Glomerular visceral epithelial cell (primary cell): ENCODE data around the gene ZRANB3.

ENCODE experiments used
- DNase-seq: peaks from one replicate; pipeline ENCODE4 v3.0.0-alpha.2; 2016; ENCODE audit errors: extremely low spot score

The ZRANB3 gene

GRCh38 chr2:135175177-135175576 lies 355.8 kb downstream of the ZRANB3 start:
- no peak for DNase-seq

DNA sequence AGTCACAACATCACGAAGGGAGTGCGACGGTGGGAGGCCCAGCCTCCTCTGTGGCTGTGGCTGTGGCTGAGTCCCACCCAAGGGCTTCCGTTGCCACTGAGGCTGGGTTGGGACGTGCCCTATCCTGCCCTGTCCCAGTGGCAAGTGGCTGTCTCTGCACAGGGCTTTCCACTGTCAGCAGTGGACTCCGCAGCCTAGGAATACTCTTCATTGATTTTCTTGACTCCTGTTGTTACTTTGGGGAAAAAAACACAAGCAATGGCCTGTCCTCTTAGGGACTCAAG lies 356.3 kb downstream of the ZRANB3 start:
- DNase-seq = no peak

DNA sequence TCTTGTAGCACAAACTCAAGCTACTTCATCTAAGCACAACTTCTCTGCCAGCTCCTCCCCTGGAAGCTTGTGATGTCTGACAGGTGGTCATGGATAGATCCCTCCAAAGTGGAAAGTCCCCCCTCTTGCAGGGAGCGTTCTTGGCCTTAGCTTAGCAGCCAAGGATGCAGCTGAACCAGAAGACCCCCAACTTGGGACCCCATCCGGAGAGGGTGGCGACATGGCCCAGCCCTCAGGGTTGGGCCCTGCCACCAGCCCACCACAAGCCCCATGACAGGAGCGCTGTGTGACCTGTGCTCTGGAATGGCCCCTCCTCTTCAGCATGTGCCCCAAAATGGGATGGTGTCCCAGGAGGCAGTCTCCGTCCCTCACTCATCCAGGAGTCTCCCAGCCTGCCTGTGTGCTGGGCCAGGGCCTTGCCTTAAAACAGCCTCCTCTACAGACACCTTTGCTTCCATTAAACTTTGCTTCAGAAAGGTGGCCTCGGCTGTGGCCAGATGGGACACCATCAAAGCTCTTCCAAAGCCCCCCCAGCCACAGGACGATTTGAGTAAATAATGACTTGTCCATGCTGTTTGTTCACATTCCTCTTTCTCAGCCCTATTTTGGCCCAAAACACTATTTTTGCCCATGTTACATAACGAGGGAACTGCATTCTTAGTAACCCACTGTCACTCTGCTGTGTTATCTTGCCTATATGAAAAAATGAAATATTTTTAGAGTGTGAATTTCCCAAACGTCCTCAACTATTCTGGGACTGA lies 356.8 kb downstream of the ZRANB3 start:
- no peak for DNase-seq

DNA sequence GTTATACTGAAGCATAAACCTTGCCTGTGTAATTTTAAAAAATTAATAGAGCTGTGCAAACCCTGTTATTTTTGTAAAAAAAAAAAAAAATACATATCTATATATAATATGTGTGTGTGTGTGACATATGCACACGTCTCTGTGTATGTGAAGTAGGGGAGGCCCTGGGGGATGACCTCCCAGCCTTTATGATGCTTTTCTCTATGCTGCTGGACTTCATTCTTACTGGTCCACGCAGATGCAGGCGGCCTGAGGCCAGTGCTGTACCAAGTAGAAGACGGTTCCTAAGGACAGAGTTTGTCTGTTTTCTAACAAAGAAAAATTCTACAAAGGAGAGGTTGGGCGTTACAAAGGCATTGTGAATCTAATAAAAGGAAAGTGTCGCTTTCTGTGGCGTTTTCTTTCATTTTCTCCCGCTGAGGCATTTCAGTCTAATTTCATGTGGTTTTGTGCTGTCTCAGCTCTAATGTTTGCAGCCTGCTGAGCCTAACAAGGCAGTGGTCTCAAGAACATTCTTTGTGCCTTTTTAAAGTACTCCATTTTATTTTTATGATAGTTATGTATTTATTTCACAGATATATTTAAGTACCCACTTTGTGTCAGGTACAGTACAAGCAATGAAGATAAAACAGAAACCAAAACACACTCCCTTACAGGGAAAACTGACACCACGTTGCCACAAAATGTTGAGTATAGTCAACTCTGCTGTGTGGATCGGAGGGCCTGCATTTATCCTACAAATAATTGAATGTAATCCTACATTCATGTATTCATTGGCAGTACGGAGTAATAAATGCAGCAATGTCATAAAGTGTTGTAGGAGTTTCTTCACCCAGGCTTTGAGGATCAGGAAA lies 360.9 kb downstream of the ZRANB3 start:
- no peak for DNase-seq

DNA sequence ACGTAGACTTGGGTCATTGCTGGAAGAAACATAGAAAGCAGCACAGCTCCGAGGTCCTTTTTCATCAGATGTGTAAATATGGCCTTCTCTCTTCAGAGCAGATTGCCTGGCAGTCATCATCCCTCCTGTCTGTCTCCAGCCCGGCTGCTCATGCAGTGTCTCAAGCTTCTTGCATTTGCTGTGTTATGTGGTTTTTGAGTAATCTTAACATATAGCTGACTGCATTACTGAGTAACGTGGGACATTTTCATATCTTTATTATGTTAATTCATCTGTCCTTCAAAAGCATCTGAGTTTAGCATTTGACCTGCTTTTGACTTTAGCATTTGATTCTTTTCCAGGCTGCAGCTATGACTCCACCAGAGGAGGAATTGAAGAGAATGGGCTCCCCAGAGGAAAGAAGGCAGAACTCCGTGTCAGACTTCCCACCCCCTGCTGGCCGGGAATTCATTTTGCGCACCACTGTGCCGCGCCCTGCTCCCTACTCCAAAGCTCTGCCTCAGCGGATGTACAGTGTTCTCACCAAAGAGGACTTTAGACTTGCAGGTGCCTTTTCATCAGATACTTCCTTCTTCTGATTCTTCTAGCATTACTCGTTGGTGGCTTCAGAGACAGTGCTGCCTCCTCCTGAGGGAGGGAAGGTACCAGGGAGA lies 362.7 kb downstream of the ZRANB3 start:
- DNase-seq = no peak

GRCh38 chr2:135167273-135167672 lies 363.7 kb downstream of the ZRANB3 start:
- no peak for DNase-seq

DNA sequence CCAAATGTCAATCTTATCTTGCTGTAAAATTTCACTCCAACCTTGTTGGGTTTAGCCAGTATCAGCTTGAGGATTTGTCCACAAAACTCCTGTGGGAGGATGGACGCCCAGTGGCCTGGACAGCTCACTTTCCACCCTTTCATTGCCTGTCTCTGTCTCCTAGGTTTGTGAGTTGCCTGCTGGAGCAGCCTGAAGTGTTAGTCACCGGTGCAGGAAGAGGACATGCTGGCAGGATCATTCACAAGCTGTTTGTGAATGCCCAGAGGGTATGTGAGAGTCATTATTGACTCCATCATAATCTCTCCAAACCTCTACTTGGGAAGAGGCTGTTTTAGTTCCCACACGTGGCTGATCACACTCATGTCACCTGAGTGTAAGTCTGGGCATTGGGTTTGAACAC lies 366.6 kb downstream of the ZRANB3 start:
- peak; percentile 47 for DNase-seq

DNA sequence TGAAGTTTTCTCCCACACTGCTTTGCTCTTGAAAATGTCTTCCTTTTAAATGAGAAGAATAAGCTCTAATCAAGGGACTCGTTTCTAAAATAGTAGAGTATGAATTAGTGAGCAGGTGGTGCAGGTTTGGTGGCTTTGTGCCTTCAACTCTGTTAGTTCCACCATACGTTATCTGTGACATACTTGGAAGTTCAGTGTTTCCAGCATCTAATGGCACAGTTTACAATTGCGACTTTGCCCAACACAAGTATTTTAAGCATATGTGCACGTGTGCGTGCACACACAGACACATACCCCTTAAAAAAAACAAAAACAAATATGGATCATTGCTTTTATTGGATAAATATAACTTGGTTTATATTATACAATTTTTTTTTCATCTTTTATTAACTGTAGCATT lies 367.1 kb downstream of the ZRANB3 start:
- no peak for DNase-seq

DNA sequence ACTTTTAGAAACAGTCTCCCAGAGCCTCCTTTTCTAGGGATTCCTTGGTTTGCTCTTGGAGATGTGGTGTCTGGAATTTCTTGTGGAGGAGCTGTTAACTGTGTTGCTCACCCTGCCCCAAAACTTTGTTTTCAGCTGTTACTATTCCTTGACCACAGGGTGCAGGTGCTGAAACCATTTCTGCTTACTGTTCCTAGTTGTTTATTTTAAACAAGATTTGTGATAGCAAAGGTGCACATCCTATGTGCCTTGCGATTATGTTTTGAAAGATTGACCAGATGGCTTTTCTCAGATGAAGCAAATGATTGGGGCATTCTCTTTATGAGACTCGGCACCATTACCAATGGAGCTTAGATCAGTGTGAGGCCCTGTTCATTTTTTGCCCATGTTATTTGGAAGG lies 367.7 kb downstream of the ZRANB3 start:
- no peak for DNase-seq

DNA sequence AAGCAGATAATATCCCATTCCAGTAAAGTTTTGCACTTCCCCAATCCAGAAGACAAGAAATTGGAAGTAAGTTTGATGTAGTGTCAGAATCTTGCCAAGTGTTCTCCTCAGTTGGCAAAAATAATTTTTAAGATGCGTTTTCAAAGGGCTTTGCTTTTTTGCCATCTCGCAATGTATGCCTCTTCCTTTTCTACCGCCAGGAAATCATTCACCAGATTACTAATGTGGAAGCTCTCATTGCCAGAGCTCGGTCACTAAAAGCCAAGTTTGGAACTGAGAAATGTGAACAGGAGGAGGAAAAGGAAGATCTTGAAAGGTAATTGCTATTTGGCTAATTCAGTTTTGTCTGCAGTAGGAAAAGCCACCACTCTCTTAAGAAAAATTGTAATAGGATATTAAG lies 368.2 kb downstream of the ZRANB3 start:
- DNase-seq = no peak

- no peak for DNase-seq
These were observed 368.6 kb downstream of the ZRANB3 start for GRCh38 chr2:135162377-135162776.

GRCh38 chr2:135159191-135159590 lies 371.8 kb downstream of the ZRANB3 start:
- DNase-seq = no peak

DNA sequence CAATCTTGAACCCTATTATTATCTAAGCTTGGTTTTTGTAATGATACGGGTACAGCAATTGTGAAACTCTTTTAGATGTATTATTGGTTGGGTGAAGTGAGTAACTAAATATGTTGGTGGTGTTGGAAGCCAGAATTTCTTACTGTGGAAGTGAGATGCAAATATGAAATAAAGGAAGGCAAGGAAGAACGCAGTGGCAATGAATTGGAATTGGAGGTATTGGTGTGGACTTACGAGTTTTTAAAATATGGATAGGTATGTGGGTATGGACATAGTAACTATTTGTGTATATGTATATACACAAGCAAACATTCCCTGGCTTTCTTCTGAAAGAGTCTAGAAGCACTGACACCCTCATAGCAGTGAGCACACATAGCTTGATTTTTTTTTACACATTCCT lies 373.2 kb downstream of the ZRANB3 start:
- DNase-seq = no peak

DNA sequence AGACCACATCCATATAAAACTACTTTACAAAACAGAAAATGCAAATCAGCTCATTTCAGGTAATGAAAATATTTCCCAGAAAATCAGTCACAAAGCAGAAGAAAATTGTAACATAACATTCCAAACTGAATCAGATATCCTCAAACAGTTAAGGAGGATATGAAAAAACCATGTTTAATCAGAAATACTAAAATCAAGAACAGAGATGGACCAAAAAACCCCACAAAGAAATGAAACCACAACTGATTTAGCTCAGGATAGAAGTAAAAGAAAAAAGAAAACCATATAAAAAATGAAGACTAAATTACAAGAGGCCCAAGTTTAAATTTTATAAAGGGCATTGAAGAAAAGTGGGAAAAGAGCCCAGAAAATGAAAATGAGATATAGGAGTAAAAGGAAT lies 376.1 kb downstream of the ZRANB3 start:
- DNase-seq = no peak

DNA sequence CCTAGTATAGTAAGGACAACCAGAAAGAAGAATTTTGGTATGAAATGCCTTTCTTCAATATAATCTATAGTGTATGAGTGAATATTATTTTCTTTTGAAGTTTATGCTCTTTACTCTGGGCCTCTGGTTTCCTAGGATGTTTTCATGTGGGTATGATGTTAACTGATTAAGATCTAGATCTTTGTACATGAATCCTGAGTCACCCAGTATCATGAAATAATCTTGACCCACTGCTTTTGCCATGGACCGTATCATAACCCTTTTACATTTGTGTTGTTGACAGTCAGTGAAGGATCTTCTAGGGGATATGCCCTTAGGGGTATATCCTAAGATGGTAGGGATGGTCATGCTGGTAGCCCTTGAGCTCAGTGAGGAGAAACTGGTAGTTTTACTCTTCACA lies 378.7 kb downstream of the ZRANB3 start:
- DNase-seq = no peak

DNA sequence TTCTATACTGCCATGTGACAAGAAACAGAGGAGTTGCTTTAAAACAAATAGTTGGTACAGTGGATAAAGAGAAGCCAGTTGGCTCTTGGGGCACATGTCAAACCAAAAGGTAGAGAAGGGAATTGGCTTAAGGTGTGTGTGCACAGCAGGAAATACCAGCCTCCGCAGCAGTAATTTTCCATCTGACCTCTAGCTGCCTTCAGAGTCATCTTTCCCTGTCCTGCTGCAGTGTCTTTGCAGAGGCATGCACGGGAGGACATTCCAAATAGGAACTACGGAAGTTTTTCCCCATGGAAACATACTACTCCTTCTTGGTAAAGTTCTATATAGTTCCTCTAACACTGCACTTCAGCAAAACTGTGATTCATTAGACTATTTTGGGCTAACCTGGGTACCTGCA lies 379.4 kb downstream of the ZRANB3 start:
- no peak for DNase-seq

DNA sequence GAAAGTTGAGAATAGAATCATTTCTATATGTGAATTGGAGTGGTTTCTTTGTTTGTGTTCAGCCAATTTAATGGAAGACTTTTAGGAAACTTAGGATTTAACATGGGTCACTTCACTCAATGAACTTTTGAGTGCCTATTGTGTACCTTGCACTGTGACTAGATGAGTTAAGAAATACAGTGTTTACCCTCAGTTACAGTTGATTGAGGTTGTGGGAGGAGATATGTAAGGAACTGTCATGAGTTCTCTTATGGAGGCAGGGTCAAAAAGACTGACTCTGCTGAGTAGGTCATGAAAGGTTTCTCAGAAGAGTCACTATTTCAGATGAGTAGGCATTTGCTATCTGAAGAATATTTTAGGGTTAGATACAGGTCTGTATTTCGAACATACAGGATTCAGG lies 380.3 kb downstream of the ZRANB3 start:
- no peak for DNase-seq

DNA sequence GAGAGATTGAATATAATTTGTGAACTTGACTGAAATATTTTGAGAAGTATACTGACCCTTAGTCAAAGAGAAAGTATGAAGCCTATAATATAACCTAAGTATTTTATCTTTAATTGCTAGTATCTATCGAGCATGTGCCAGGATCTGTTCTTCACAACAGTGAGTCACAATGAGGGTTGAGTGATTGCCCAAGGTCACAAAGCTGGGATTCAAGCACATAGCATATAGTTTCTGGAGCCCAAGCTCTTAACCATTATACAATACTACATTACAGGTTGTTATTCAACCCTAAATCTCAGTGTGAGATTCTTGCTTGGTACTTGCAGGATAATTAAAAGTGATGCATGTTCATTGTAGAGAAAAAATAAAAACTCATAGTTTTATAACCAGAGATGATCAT lies 381.8 kb downstream of the ZRANB3 start:
- no peak for DNase-seq

DNA sequence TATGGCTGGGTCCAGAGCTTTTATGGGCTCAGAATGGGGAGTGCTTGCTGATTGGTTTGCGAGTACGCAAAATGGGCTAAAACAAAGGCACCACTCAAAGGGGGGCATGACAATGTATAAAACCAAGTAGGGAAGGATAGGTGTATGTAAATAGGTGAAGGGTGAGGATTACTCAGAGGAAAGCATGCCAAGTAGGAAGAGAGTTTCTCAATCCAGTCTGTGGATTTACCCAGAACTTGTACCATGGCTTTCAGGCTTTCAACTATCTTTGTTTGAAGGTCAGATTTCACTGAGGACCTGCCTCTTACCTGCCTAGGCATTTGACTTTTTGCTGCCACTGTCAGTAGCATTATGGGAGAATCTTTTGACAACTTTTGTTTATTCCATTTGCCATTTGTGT lies 386.7 kb downstream of the ZRANB3 start:
- DNase-seq = no peak

DNA sequence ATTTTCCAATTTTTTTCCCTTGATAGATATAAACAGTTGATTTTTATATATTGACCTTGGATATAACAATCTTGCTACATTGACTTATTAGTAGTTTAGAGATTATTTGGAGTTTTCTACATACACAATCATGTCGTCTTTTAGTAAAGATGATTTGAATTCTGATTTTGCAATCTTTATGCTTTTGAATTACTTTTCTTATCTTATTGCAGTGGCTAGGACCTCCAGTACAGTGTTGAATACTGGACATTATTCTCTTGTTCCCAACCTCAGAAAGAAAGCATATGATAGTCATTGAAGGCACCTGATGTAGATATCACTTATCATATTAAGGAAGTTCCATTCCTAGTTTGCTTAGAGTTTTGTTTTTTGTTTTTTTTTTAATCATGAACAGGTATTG lies 388.7 kb downstream of the ZRANB3 start:
- DNase-seq = no peak

GRCh38 chr2:135140606-135141005 lies 390.4 kb downstream of the ZRANB3 start:
- no peak for DNase-seq

DNA sequence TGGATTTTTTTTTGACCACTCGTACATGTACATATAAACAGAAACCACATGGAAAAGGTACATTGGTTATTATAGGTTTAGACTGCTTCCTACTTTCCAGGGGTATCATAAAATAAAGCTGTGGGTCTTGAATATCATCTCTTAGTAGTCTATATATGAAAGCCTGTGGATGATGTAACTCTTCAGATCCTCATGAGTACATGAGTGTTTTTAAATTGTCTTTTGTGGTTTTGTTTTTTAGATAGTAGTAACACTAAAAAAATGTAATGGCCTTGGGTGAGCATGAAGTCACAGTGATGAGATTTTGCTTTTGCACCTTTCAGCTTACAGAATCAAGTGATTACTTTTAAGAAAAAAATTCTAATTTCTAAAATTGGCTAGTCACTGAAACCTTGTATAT lies 398.7 kb downstream of the ZRANB3 start:
- no peak for DNase-seq

- DNase-seq = no peak
These were observed 400.3 kb downstream of the ZRANB3 start for GRCh38 chr2:135130751-135131150.
